HTR-8/SVneo (cell line): ENCODE data around the gene HSPBP1.
"Not testable (repeated sequence)": the region's sequence is repeated elsewhere in the genome, so short reads cannot be mapped to it uniquely, and the experiment has no call there.

Experiments
- DNase-seq: peaks from one replicate; pipeline ENCODE4 v3.0.0; 2011; ENCODE audit warnings: low spot score, mixed read lengths; ENCODE audit not compliant: insufficient read length
- FAIRE-seq: peaks from 2 replicates; lab custom pipeline; 2011; peaks lifted over from hg19 to GRCh38; lab: Jason Lieb, UNC

HSPBP1 gene

GRCh38 chr19:55224679-55225414 lies 55.1 kb downstream of the HSPBP1 start:
- not testable (repeated sequence) for DNase-seq

GRCh38 chr19:55224038-55224665 lies 55.8 kb downstream of the HSPBP1 start:
- no peak for FAIRE-seq
- no peak for DNase-seq

More at GRCh38 chr19:55224679-55225414, 55.1 kb downstream of the HSPBP1 start:
- not testable (repeated sequence) for FAIRE-seq

- peak; percentile 75 for FAIRE-seq
- no peak for DNase-seq
These were observed 56.4 kb downstream of the HSPBP1 start for GRCh38 chr19:55223291-55224037.

- no peak for FAIRE-seq
- DNase-seq, result no peak
These were observed 59.4 kb downstream of the HSPBP1 start for GRCh38 chr19:55220525-55220924.

- DNase-seq (peak; percentile 97), FAIRE-seq (peak; percentile 57)
These were observed 63.3 kb downstream of the HSPBP1 start for GRCh38 chr19:55216461-55217198.

- DNase-seq (no peak), FAIRE-seq (no peak)
These were observed 66.4 kb downstream of the HSPBP1 start for GRCh38 chr19:55213547-55213946.

GRCh38 chr19:55212447-55212846 lies 67.5 kb downstream of the HSPBP1 start:
- FAIRE-seq (no peak), DNase-seq (peak; percentile 33)
